ENCODE data around the gene UHRF2.
"Not testable (repeated sequence)": the region's sequence is repeated elsewhere in the genome, so short reads cannot be mapped to it uniquely, and the experiment has no call there.

- TF ChIP-seq CTCF, POLR2A (IDR thresholded peaks at IDR 0.05): not testable (repeated sequence)
Observed at GRCh38 chr9:6542617-6543016, 129.6 kb downstream of the UHRF2 start.
